Stimulated activated CD8-positive, alpha-beta memory T cell treated with anti-CD3 and anti-CD28 coated beads, Interleukin-2, amount 100 ng/mL, for 48 hours (primary cell): ENCODE results near the gene OS9.
"Not testable (repeated sequence)": the region's sequence is repeated elsewhere in the genome, so short reads cannot be mapped to it uniquely, and the experiment has no call there.

Experiments used
- DNase-seq, 2 donors: peaks; one replicate each; pipeline ENCODE4 v3.0.0-alpha.2; 2020; ENCODE audit warnings: low read depth in 2 of 2

The OS9 gene

GRCh38 chr12:57694459-57695019 is 607 bp downstream of the OS9 start:
- DNase-seq: no peak

GRCh38 chr12:57695770-57696432 is 2.0 kb downstream of the OS9 start:
- no peak for DNase-seq

GRCh38 chr12:57697076-57697475 is 3.1 kb downstream of the OS9 start:
- DNase-seq: no peak

GRCh38 chr12:57698414-57698813 is 4.5 kb downstream of the OS9 start:
- no peak for DNase-seq

GRCh38 chr12:57700317-57700716 is 6.4 kb downstream of the OS9 start:
- DNase-seq: no peak

GRCh38 chr12:57707250-57707649 is 13.3 kb downstream of the OS9 start:
- no peak for DNase-seq

GRCh38 chr12:57708296-57708695 is 14.4 kb downstream of the OS9 start:
- no peak for DNase-seq

- DNase-seq: no peak
These were observed 18.8 kb downstream of the OS9 start for GRCh38 chr12:57712701-57713100.

- no peak for DNase-seq
These were observed 19.3 kb downstream of the OS9 start for GRCh38 chr12:57713209-57713608.

GRCh38 chr12:57715036-57715748 is 21.3 kb downstream of the OS9 start:
- not testable (repeated sequence) for DNase-seq

- DNase-seq: no peak
These were observed 21.9 kb downstream of the OS9 start for GRCh38 chr12:57715786-57716185.

GRCh38 chr12:57716305-57716704 is 22.4 kb downstream of the OS9 start:
- no peak for DNase-seq

GRCh38 chr12:57717131-57717530 is 23.2 kb downstream of the OS9 start:
- DNase-seq: no peak

GRCh38 chr12:57717846-57718640 is 24.1 kb downstream of the OS9 start:
- no peak for DNase-seq

GRCh38 chr12:57718641-57719528 is 25.0 kb downstream of the OS9 start:
- no peak for DNase-seq

- no peak for DNase-seq
These were observed 26.1 kb downstream of the OS9 start for GRCh38 chr12:57719777-57720605.

- no peak for DNase-seq
These were observed 27.0 kb downstream of the OS9 start for GRCh38 chr12:57720606-57721595.

GRCh38 chr12:57721846-57722608 is 28.1 kb downstream of the OS9 start:
- not testable (repeated sequence) for DNase-seq
